NOMO-1 (cell line): Measurements from ENCODE around the gene SMC1B.
"Not testable (repeated sequence)": the region's sequence is repeated elsewhere in the genome, so short reads cannot be mapped to it uniquely, and the experiment has no call there.

Experiments used
- DNase-seq, 2 experiments: peaks; one replicate each; lab custom pipeline; 2025; ENCODE audit not compliant: unreplicated experiment in 2 of 2; lab: John Stamatoyannopoulos, UW

The SMC1B gene

DNA sequence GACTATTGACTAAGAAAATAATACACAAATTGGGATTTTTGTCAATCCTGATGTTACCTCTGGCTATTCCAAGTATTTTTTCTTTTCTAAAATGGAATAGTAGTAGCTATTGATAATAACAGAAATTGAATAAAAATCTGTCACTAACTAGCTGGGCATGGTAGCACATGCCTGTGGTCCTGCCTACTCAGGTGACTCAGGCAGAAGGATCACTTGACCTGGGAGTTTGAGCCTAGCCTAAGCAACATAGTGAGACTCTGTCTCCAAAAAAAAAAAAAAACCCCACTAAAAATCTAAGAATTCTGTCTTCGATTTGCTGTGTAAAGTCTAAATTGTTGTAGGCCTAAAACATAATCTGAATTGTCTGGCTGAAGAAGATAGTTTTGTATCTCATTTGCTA is 61.4 kb downstream of the SMC1B start:
- no peak for DNase-seq

DNA sequence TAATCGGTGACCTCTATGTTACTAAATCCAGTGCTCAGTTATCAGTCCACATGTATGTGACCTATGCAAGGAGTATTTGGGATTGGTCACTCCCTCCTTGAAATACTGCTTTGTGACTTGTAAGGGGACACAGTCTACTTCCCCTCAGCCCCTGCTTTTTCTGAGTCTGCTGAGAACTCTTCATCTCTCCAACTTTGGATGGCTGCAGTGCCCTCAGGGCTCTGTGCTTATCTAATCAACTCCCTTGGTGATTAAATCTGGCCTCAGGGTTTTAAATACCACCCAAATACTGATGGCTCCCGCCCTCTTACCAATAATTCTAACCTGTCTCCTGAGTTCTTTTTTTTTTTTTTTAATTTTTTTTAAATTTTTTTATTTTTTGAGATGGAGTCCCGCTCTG is 63.5 kb downstream of the SMC1B start:
- no peak for DNase-seq

DNA sequence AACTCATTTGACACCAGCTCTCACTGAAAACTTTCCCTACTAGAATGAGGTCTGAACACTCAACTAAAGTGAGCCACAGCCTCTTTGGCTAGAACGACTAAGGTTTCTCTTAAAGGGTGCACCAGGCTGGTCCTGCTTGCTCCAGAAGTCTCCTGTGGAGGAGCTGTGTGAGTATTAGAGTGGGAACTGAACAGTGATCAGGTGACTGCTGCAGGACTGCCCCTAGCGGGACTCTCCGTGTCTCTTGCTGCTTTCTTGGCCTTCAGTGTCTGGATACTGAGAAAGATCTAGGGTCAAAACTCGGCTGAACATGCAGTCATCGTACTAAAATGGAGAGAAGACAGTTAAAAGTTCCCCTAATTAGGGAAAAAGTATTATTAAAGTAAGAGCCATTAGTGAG is 69.1 kb downstream of the SMC1B start:
- DNase-seq, result no peak

DNA sequence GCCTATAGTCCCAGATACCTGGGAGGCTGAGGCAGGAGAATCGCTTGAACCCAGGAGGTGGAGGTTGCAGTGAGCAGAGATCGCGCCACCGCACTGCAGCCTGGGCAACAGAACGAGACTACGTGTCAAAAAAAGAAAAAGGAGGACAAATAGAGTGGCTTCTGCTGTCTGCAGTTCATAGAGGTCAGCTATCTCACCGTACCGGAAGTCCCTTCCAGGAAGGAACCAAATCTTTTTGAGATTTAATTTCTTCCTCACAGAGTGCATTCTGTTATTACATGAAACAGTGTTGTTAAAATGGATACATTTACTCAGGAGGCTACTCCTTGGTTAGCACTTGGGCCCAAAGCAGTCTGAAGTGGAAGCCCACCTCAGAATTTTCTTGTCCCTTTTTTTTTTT is 70.3 kb downstream of the SMC1B start:
- DNase-seq, result no peak

DNA sequence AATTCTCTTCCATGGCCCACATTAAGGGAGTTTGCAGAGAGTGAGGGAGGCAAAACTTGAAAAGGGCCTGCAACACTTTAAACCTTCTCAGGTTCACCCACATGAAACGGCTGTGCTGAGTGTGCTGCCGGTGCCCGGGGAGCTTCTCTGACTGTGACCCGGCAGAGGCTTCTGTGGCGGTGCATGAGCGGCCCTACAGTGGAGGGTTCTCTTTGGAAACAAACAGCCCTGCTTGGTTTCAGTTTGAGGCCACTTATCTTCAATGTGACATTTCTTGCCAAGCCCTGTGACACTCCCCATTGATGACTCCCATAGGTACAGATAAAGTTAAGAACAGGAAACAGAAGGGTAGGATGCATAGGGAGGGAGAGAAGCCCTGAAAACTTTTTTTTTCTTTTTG is 71.9 kb downstream of the SMC1B start:
- DNase-seq, result no peak

DNA sequence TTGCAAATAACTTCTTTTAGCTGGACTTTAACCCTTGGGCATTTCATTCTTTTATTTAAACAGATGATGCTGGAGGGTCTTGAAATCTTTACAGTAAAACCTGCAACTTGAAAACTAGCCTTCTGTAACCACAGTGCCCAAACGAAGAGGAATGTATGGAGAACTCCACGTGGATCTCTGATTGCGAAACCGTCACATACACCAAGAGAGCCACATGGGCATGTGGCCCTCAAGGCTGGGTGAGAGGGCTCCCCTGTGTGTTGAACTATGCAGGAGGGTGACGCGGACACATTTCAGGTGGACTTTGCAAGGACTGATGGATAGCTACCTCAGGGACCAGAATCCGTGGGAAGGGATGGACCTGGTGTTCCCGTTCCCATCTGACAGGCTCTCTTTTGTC is 73.1 kb downstream of the SMC1B start:
- no peak for DNase-seq

DNA sequence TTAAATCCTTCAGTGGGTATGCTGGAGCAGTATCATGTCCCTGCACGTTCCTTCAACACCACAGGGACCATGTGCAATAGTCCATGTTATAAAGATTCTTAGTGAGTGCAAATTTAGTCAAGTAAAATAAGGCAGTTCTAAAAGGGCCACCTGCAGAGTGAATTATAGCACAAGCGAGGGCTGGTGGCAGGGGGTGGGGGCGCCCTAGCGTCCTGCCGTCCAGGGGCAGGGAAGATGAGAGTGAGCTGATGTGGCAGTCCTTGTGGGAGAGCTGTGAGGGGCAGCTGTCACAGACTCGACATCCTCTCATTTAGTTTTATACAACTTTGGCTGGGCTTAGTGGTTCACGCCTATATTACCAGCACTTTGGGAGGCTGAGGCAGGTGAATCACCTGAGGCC is 74.6 kb downstream of the SMC1B start:
- DNase-seq, result no peak

DNA sequence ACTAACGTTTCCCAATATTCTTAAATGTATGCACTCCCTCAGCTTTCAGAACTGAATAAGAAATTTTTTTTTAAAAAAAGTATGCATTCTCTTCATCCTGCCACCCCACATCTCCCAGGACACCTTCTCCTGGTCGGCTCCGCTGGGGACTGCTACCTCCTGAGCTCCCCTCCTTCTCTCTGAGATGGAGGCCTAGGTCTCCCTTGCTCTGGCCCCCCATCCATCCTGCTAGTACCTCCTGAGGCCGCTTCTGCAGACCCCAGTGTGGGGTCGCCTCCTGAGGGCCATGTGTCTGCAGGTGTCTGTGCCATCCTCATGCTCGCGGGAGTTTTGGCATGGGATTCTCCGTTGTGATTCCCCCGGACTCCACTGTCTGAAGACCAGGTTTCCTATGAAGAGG is 75.9 kb downstream of the SMC1B start:
- no peak for DNase-seq

DNA sequence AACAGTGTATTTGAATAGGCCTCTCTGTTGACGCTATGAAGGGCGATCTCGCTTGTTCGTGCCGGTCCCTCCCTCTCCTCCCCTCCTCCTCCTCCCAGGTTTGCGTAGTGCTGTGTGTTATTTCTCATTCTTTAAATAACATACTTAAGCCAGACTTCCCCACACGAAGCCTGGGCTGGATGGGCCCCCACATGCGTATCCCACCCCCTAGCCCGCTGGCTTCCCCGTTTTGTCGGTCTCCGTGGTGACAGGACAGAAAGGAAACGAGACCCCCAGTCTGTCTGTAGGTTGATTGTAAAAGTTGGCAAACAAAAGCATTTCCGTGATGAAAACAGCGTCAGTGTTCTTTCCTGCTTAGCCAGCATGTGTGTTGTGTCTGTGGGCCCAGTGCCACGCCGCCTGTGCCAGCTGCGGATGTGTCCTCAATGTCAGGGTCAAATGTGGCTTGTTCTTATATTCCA is 76.4 kb downstream of the SMC1B start:
- DNase-seq, result no peak

DNA sequence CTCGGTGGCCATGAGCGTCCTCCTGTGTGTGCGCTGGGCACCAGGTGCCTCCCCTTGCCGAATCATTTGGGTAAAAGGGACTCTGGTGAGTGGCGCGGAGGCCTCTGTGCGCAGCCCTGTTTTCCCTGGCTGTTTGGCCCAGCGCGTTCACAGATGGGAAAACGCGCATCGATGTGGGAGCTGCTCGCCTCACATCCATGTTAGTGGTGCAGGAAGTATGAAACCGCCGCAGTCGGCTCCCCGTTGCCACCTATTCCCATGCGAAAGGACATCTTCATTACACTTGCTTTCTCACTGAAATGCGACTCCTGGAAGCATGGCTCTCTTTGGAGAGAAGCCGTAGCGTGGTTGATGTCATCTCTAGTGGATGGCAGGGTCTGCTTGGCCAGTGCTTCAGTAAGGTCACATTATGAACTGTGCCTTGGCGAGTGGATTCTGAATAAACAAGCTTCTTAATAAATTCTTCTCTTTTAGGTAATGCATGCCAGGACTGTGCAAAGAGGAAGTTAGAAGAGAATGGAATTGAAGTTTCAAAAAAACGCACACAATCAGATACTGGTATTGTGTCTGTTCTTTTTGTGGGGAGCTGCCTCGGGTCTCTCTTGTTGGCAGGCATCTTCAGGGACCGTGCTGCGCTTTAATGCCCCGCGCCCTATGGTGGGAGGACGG is 77.4 kb downstream of the SMC1B start:
- DNase-seq, result no peak

DNA sequence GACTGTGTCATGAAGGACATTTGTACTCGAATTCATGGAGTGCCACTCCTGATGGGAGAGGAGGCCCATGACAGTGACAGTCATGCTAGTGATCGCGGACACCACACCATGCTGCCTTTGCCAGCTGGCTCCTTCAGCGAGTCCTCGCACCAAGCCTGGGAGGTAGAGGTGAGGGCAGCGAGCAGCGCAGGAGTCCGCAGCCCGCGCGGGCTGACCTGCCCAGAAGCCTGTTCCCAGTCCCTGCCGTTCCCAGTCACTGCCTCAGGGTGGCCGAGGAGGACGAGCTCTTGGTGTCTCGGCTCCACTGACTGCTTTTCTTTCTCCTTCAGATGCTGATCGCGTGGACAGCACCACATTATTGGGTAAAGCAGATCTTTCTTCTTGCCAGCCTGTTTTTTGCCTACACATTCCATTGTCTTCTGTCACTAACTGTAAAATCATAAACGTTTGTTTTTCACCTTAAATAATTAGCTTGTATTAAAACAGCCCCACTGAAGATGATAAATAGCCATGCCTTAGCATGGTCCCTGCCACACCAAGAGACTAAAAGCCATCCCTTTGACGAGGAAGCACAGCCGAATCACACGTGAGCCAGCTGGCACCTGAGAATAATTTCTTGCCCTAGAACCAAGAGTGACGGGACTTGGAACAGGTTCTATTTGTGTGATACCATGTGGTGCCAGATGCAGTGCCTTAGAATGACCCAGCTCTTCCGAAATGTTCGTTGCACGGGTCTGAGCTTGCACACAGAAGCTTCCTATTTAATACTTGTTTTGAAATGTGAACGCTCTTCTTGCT is 78.2 kb downstream of the SMC1B start:
- no peak for DNase-seq

DNA sequence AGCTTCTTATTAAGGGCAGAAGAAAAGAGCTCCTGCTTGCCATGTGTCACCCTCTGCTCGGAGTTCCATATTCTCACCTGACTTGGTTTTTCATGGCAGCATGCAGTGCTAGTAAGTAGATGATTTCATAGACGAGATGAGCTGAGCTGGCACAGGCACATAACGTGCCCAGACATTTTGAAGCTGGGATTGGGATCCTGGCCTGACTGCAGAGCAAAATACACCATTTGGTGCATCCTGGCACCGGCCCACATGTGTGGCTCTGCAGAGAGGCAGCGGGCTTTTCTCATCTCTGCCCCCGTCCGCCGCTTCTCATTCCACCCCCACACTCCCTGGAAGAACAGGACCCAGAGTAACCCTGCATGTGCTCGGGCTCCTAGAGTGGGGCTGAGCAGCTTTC is 78.9 kb downstream of the SMC1B start:
- no peak for DNase-seq

DNA sequence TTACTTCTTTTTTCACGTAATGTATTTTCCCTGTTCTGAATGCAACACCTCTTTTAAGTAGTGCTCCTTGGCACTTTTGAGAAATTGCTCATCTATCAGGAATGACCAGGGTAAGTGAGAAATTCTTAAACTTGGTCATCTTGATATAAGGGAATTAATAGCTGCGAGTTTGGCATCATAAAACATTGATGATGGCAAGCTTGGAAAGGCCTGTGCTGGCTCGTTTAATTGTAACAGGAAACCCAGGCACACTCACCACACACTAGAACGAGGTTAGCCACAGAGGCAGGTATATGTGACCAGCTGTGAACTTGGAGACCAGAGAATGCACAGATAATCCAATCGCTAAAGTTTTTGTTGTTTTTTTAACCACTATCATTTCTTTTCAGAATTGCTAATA is 79.3 kb downstream of the SMC1B start:
- DNase-seq, result no peak

DNA sequence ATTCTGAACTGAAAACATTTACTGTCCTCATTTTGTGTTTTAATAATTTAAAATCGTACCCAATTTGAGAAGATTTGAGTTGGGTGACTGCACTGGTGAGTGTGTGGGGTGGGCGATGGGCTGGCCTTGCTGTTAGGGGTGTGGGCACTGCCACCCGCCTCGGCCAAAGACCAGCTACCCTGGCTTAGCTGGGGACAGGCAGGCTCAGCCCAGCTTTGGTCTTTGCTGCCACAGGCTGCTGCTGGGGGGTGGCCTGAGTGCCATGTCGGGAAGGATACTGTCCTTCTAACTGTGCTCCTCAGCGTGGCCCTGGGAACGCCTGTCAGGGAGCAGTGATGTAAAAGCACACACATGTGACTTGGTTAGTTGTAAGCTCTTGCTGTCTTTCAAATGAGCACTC is 81.4 kb downstream of the SMC1B start:
- DNase-seq, result no peak

DNA sequence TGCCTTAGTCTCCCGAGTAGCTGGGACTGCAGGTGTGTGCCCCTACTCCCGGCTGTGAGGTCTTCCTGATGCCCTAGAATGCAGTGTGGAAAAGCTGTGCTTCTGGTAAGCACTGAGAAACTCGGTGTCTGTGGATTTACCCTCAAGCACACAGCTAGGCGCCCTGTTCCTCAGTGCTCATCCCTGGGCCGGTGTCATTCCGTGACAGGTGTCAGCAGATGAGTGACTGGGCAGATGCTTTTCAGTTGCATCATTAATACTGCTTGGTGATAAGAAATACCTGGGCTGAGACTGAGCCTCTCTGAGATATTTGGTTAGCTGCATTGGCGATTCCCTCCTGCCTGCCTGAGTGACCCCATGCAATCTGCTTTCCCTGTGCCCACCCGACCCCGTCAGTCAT is 81.9 kb downstream of the SMC1B start:
- no peak for DNase-seq

DNA sequence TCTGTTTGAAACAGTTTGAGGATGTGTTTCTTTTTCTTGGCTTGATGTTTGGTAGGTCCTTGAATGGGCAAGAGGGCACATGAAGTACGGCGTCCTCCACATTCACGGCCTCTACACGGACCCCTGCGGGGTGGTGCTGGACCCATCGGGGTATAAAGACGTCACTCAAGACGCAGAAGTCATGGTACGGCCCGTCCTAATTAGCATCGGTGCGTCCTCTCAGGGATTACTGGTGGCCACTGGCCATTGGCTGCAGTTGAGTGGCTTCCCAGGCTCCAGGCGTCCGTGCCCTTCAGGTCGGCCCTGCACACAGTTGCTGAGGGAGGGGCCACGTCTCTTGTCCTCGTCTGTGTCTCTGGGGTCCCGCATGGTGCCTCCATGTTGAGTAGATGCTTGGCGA is 82.9 kb downstream of the SMC1B start:
- DNase-seq, result no peak

DNA sequence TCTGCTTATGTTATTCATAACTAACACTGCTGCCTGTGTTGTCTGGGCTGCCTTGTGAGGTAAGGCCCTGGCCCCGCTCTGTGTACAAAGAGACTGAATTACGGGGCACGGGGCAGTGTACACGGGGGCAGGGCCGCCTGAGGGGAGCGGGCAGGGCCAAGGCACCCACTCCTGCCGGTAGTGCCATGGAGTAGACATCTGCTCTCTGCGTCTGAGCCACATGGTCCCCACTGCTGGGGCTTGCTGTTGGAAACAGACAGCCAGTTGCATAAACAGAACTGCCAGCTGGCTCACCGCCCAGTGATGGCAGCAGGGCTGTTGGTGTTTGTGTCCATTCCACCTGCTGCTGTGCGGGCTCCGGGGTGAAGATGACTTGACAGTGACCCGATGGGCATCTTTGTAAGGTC is 83.9 kb downstream of the SMC1B start:
- no peak for DNase-seq

DNA sequence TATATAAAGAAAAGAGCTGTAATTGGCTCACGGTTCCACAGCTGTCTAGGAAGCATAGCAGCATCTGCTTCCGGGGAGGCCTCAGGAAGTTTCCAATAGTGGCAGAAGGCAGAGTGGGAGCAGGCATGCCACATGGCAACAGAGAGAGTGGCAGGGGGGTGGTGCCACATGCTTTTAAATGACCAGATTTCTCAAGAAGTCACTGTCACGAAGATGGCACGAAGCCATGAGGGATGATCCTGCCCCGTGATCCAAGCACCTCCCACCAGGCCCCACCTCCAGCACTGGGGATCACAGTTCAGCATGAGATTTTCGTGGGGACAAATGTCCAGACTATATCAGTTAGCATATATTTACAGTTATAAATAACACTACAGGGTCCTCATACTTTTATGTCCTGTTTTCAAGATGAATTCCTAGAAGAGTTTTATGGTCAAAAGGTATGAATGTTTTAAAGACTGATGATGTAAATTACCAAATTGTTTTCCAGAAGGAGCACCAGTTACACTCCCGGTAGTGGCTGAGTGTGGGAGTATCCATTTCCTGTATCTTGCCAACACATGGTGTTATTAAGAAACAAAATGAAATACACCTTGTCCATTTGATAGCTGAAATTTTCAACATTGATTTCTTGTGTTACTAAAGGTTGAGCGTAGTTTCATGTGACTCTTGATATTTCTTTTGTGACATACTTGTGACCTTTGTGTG is 84.4 kb downstream of the SMC1B start:
- DNase-seq, result no peak

DNA sequence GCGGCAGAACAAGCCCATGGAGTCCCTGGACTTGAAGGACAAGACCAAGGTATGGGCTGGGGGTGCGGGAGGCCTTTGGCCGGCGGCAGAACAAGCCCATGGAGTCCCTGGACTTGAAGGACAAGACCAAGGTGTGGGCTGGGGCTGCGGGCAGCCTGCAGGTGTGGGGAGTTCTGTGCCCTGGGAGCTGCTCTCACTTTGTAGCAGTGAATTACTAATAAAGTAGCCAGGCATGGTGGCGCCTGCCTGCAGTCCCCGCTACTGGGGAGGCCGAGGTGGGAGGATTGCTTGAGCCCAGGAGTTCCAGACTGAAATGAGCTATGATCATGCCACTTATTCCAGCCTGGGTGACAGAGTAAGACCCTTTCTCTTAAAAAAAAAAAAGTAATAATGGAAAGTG is 85.1 kb downstream of the SMC1B start:
- DNase-seq, result not testable (repeated sequence)

DNA sequence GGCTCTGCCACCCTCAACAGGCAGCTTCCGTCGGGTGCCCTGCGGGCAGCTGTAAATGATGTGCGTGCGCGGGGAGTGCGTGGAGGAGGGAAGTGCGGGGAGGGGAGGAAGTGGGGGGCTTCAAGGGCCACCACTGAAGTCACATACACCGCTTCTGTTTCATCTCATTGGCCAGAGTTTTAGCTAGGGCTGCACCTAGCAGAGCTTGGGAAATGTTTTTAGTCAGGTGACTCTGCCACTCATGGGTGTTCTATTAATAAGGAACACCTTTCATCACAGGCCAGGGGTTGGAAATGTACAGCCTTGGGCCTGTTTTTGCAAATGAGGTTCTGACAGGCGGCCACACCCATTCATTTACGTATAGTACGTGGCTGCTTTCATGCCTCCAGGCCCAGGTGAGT is 89.1 kb downstream of the SMC1B start:
- no peak for DNase-seq

DNA sequence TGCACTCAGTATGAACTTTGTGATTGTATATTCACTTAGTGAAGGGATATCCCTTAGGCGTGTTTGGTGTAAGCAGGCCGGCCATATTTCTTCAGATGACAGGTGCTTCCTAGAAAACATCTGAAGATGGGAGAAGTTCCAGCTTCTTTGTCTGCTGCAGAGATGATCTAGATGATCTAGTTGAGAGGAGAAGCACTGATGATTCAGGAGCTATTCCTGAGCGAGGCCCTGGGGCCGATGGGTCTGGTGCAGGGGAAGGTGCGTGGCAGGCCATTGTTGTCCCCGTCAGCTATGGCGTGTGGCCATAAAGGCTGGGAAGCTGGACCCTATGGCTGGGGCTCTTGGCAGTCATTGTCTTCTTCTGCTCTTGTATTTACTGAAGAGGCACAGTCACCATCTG is 89.7 kb downstream of the SMC1B start:
- DNase-seq, result no peak
